ENCODE data around the gene LITAFD. TPM values are rescaled to one million over a fixed set of nuclear protein-coding genes. Genes with fewer than 3 reads are reported as not detected.
"Not testable (repeated sequence)": the region's sequence is repeated elsewhere in the genome, so short reads cannot be mapped to it uniquely, and the experiment has no call there.

The LITAFD gene
- total RNA-seq, 1 donor from 2014 or later, result not detected

GRCh38 chr16:8858994-8859912 lies 22.9 kb upstream of the LITAFD start:
- DNase-seq, result no peak

GRCh38 chr16:8859913-8860881 lies 22.0 kb upstream of the LITAFD start:
- DNase-seq, result no peak

DNA sequence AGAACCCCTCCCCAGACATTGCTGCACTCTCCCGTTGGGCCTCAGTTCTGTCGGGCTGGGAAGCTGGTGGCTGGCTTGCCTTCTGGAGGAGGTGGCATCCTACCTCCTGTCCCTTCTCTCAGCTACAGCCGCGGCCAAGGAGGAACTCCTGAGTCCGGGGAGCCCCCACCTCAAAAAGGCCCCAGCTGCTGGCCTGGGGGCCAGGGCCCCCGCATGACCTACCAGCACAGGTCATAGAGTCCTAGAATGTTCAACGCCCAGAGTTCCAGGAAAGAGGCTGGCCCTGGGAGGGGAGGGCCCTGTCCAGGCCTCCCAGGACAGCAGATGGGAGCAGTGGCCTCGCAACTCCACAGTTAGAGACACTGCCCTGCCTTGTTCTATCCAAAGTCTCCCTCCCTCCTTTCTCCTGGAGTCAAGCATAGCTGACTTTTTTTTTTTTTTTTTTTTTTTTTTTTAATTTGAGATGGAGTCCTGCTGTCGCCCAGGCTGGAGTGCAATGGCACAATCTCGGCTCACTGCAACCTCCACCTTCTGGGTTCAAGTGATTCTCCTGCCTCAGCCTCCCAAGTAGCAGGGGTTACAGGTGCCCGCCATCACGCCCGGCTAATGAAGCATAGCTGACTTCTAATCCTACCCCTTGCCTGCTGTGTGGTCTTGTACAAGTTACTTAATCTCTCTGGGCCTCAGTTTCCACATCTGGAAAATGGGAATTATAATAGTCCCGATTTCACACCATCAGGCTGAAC lies 20.4 kb upstream of the LITAFD start:
- DNase-seq, result no peak

DNA sequence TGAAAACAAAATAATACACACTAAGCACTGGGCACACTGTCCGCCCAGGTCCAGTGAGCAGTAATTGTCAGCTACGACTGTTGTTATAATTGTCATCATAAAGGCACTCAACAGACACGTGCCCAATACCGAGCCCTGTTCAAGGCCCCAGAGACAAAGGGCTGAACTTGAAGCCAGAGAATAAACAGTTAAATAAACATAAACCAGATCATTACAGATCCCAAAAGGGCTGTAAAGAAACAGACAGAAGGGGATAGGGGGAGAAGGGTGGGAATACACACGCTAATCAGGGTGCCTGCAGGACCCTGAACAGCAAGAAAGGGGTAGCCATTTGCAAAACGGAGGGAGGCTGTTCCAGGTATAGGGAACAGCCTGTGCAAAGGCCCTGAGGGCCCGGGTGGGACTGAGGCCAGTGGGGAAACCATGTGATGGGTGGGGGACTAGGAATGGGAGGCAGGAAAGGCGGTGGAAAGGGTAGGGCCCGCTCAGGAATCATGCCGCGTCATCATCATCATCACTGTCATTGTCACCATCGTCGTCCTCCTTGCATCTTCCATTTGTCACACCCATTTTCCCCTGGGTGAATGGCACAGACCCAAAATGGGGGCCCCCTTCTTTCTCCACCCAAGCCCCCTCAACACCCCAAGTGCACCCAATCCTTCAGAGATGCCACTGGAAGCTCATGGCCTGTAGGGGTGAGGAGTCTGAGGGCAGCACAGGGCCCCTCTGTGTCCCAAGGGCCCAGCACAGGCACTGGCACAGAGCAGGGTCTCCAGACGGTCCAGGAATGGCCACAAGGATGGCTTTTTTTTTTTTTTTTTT lies 19.6 kb upstream of the LITAFD start:
- no peak for DNase-seq

DNA sequence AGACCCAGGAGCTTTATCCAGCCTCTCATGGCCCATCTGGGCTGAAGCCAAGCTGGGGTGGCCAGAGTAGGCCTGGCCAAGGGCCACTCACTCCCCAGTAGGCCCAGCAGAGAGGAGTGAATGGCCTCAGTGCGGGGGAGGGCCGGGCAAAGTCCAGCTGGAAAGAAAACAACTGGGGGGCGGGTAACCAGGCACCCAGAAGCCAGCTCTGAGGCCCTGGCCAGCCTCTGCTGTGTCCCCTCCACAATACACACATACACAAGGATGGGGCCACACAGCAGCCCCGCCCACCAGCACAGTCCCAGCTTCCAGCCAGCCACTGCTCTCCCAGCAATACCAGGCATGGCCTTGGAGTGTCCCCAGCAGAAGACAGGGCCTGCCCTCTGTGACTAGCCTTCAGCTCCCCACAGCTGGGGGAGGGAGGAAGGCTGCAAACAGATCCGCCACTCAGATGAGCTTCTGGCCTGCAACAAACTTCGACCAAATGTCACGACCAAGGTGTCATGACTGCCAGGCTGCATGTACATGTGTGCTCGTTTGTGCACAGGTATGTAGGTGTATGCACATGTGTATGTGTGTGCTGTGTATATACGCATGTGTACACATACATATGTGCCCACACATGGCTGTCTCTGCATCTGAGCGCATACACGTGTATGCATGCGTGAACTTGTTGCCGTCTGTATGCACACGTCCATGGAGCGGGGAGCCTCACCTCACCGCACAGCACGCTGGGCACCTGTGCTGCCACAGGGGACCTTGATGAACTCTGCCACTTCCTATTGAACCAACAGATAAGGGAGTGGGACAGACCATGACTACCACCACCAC lies 18.3 kb upstream of the LITAFD start:
- peak; percentile 85 for DNase-seq

GRCh38 chr16:8864480-8865110 lies 17.6 kb upstream of the LITAFD start:
- DNase-seq, result no peak

GRCh38 chr16:8865145-8865882 lies 16.8 kb upstream of the LITAFD start:
- no peak for DNase-seq

GRCh38 chr16:8866118-8866883 lies 15.8 kb upstream of the LITAFD start:
- peak; percentile 22 for DNase-seq

GRCh38 chr16:8866884-8867215 lies 15.3 kb upstream of the LITAFD start:
- no peak for DNase-seq

DNA sequence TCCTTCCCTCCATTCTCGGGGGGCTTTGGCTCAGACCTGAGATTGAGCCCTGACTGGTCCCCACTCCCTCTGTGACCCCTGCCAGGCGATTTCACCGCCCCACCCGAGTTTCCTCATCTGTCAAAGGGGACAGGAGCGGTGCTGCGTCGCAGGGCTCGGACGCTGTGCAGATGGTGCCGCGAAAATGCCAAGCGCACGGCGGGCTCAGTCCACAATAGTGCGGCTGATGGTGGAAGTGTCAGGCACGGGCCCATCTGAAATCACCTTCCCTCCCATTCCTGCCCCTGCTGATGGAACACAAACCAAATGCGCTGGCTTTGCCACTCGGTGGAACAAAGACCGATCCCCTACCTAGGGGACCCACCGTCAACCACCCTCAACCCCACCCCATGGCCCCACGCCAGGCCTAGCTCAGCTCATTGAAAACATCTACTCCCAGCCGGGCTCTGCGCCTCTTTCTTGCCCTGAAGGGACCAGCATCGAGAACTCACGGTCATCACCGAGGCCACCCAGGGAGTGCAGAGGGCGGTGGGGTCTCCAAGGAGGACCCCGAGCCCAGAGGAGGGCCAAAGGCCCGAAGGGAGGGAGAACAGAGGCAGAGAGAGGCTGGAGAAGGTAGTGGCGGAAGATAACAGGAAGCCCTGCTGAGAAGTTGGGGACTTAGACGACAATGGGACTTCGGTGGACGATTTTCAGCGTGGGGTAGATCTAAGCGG lies 14.8 kb upstream of the LITAFD start:
- DNase-seq, result no peak

DNA sequence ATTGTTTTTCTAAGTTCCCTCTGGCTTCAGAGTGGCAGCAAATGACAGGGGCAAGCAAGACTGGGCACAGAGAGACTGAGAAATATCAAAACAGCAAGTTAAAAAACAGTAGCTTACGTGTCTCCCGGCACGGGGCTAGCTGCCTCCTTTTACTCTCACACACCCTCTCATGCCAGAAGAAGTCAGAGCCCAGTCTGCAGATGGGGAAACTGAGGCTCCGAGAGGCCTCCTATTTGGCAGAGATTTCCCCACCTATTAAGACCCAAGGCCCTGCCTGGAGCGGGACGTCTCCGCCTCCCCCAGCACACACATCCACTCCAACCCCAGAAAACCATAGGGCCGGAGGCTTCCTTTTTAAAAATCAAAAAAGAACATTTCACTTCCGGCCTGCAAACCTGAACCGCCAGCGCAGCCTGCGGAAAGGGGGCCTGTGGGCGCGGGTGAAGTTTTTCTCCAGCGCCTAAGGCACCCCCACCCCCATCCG lies 14.2 kb upstream of the LITAFD start:
- no peak for DNase-seq

DNA sequence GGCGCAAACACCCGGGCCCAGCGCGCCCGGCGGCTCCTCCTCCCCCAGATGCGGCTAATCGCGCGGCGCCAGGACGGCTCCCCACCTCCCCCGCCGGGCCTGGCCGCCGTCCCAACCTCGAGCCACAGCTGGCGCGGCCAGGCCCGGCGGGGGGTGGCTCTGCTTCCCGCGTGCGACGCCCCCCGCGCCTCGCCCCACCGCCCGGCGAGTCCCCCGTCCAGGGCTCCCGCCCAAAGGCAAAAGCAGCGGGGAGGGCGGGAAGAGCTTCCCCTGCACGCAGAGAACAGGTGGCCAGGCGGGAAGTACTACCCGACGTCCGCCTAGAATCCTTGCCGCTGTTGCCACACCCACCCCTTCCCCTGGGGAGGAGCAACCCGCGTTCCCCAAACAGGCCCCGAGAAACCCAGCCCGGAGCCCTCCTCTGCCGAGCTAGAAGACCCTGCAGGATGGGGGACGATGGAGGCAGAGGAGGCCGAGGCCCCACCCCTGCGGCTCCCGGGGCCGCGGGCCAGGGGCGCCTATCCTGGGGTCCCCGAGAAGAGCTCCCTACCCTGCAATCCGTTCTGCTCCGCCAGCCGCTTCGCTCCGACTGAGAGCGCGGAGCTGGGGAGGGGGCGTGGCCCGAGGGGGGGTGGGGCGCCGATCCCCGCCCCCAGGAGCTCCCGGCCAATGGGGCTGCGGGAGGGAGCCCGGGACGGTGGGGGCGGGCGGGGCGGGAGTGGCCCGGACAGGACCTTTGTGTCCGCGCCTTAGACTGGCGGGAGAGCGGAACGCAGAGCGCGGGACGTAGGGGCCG lies 13.5 kb upstream of the LITAFD start, which contains the start of gene CARHSP1:
TSS of gene CARHSP1 (minus strand) at position 591 of the 796 bp plus-strand sequence. CDS start 9,678 bp downstream, outside the sequence.
- peak; percentile 79 for DNase-seq

- DNase-seq, result no peak
These were observed 12.8 kb upstream of the LITAFD start for GRCh38 chr16:8869212-8869987.

DNA sequence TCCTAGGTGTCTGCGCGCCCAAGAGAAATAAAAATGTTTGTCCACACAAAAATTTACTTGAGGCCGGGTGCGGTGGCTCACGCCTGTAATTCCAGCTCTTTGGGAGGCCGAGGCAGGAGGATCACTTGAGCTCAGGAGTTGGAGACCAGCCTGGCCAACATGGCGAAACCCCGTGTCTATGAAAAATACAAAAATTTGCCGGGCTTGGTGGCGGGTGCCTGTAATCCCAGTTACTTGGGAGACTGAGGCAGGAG lies 12.2 kb upstream of the LITAFD start:
- not testable (repeated sequence) for DNase-seq

DNA sequence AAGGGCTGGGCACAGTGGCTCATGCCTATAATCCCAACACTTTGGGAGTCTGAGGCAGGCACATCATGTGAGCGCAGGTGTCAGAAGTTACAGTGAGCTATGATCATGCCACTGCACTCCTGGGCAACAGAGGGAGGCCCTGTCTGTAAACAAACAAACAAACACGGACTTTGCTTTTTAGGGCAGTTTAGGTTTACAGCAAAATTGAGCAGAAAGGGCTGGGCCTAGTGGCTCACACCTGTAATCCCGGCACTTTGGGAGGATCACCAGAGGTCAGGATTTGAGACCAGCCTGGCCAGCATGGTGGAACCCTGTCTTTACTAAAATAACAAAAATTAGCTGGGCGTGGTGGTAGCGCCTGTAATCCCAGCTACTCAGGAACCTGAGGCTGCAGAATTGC lies 10.1 kb upstream of the LITAFD start:
- no peak for DNase-seq
